GM18519 (cell line): ENCODE measurements around the gene ITPKC.
A peak's percentile ranks its signal among the peaks of the same experiment; 100 is the strongest.
"Not testable (repeated sequence)": the region's sequence is repeated elsewhere in the genome, so short reads cannot be mapped to it uniquely, and the experiment has no call there.

Source experiments
- ATAC-seq: cut with Tn5 transposase; IDR thresholded peaks from one replicate; pipeline ENCODE4 v1.9.1; 2021; ENCODE audit warnings: mild to moderate bottlenecking, moderate library complexity; ENCODE audit not compliant: unreplicated experiment, low FRiP score

Gene ITPKC

GRCh38 chr19:40713939-40714338 is 3.0 kb upstream of the ITPKC start:
- no peak for ATAC-seq

GRCh38 chr19:40714441-40715299 is 2.2 kb upstream of the ITPKC start:
- ATAC-seq: peak; percentile 40

GRCh38 chr19:40716031-40716481 is 856 bp upstream of the ITPKC start:
- no peak for ATAC-seq

GRCh38 chr19:40717325-40717879 is 490 bp downstream of the ITPKC start:
- ATAC-seq: no peak

- ATAC-seq: no peak
Measured at GRCh38 chr19:40717880-40718773, 1.2 kb downstream of the ITPKC start.

GRCh38 chr19:40718774-40719391 is 2.0 kb downstream of the ITPKC start:
- ATAC-seq: no peak

- no peak for ATAC-seq
Measured at GRCh38 chr19:40719414-40719894, 2.5 kb downstream of the ITPKC start.

- no peak for ATAC-seq
Measured at GRCh38 chr19:40721140-40721486, 4.2 kb downstream of the ITPKC start.

- no peak for ATAC-seq
Measured at GRCh38 chr19:40721936-40722661, 5.2 kb downstream of the ITPKC start.

- no peak for ATAC-seq
Measured at GRCh38 chr19:40723661-40724254, 6.8 kb downstream of the ITPKC start.

- no peak for ATAC-seq
Measured at GRCh38 chr19:40724315-40724714, 7.4 kb downstream of the ITPKC start.

- ATAC-seq: no peak
Measured at GRCh38 chr19:40724855-40725254, 7.9 kb downstream of the ITPKC start.

GRCh38 chr19:40726279-40726678 is 9.4 kb downstream of the ITPKC start:
- no peak for ATAC-seq

- not testable (repeated sequence) for ATAC-seq
Measured at GRCh38 chr19:40730065-40730464, 13.2 kb downstream of the ITPKC start.

- not testable (repeated sequence) for ATAC-seq
Measured at GRCh38 chr19:40732304-40732703, 15.4 kb downstream of the ITPKC start.

- no peak for ATAC-seq
Measured at GRCh38 chr19:40733149-40733548, 16.2 kb downstream of the ITPKC start.

- ATAC-seq: no peak
Measured at GRCh38 chr19:40735013-40735771, 18.3 kb downstream of the ITPKC start.

- no peak for ATAC-seq
Measured at GRCh38 chr19:40736661-40737060, 19.7 kb downstream of the ITPKC start.
